Stimulated activated naive CD4-positive, alpha-beta T cell treated with Interleukin-2 at 50 U/mL for 16 hours (primary cell): ENCODE data around the gene GPR32.
A peak's percentile ranks its signal among the peaks of the same experiment; 100 is the strongest.
"Not testable (repeated sequence)": the region's sequence is repeated elsewhere in the genome, so short reads cannot be mapped to it uniquely, and the experiment has no call there.

Experiments
- DNase-seq: peaks from one replicate; lab custom pipeline; 2025; lab: John Stamatoyannopoulos, UW

GPR32 gene

GRCh38 chr19:50803633-50804419, 33.6 kb downstream of the GPR32 start:
- DNase-seq, result peak; percentile 45

DNA sequence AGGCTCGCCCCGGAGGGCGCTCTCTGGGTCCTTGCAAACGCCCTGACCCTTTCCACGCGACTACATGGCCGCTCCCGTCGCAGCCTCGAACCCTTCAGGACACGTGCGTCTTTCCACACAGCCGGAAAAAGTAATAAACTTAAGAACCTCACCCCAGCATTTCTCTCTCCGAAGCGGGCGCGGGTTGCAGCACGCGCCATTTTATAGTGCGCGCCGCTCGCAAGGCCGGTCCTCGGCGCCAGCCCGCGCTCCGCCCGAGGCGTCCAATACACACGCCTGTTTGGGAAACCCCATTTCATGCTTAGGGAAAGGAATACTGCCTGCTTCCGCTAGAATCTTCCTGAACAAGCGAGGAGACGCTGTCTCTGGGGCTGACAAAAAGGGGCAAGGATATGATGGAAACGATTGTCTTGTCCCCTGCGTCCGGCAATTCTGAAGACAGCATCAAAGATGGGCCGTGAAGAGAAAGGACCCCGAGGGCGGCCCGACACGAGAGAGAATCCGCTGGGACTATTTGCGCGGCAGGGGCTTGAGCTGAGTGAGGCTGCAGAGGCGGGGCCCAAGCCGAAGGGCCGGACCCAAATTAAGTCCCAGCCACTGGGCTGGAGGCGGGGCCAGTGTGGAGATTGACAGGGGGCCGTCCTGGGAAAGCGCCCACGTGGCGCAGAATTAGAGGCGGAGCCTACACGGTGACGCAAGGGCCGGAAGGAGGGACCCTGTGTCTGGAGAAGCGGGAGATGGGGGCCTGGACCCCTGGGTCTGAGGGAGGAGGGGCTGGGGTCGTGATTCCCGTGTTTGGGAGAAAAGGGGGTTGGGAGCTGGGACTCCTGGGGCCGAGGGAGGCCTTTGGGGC, 34.4 kb downstream of the GPR32 start:
- peak; percentile 98 for DNase-seq

GRCh38 chr19:50808856-50809255, 38.6 kb downstream of the GPR32 start:
- no peak for DNase-seq

- DNase-seq, result not testable (repeated sequence)
Observed at GRCh38 chr19:50811622-50812238, 41.5 kb downstream of the GPR32 start.

- DNase-seq, result no peak
Observed at GRCh38 chr19:50812474-50812873, 42.2 kb downstream of the GPR32 start.

GRCh38 chr19:50814883-50815282, 44.6 kb downstream of the GPR32 start:
- no peak for DNase-seq

GRCh38 chr19:50815439-50815838, 45.2 kb downstream of the GPR32 start:
- DNase-seq, result no peak

DNA sequence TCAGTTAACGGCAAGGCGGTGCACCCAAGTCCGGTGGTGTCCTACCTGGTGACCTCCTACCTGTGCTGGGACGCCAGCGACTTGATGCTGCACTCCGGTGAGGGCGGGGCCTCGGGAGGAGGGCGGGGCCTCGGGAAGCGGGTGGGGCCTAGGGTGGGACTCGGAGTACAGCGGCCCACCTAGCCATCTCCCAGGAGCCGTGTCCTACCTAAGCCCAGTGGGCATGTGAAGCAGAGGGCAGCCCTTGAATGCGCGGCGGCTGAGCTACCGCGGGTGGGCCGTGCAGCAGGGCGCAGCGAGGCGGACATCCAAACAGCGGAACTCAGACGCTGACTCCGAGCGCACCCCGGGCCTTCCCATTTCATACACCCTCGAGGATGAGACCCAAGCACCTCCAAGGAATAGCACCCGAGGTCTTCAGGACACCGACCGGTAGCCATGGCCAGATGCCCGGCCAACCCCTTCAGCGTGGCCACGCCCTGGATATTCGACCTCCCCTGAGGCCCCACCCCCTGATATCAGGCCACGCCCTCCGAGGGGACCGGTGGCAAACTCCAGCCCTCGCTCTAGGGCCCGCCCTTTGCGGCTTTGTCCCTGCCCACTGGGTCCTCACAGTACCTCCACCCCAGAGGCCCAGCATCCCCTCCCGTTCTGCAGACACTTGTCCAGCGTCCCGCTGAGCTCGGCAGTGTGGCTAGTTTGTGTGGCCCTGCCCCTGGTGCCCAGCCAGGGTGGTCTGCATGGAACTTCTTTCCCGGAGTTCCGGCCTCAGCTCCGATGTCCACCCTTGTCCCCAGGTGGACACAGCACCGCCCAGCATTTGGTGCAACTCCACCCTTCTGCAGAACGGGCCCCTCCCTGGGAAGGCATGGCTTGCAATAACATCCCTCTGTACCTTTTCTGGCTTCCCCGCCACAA, 47.9 kb downstream of the GPR32 start:
- DNase-seq, result peak; percentile 30

DNA sequence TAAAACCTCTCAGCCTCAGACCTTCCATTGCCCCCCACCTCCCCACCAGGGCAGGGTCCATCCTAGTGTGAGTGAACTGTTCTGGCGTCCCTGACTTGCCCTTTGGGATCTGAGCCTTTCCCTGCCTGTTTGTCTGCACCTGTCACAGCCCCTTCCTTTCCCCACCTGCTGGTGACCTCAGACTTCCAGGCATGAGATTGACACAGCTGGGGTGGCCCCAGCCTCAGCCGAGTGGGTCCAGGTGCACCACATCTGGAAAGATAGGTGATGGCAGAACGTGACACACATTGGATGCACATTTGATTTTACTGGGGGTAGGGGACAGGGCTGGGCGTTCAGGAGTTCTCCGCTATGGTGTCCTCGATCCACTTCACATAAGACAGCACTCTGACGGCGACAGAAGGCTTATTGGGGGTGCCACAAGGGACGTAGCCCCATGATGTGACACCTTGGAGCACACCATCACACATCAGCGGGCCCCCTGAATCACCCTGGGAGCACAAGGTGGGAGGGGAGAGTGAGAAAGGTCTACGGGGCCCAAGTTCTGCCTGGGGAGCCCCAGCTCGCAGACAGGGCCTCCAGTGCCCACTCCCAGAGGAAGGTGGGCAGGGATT, 48.7 kb downstream of the GPR32 start:
- DNase-seq, result no peak

- no peak for DNase-seq
Observed at GRCh38 chr19:50819636-50820035, 49.4 kb downstream of the GPR32 start.

DNA sequence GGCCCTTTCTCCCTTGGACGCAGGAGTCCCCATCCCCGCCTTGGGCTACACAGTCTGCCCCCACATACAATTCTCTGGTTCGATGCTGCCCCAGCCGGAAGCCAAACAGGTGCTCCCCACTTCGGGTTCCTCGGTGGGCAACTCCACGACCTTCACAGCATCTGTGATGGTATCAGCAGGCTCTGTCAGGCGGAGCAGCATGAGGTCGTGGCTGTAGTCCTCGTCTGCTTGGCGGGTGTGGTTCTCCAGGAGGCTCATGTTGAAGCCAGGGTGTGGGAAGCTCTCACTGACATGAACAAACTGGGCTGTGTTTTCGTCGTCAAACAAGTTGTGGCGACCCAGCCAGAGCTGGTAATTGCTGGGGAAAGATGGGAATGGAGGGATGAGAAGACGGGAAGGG, 49.8 kb downstream of the GPR32 start:
- DNase-seq, result no peak

GRCh38 chr19:50820549-50821247, 50.4 kb downstream of the GPR32 start:
- DNase-seq, result no peak

DNA sequence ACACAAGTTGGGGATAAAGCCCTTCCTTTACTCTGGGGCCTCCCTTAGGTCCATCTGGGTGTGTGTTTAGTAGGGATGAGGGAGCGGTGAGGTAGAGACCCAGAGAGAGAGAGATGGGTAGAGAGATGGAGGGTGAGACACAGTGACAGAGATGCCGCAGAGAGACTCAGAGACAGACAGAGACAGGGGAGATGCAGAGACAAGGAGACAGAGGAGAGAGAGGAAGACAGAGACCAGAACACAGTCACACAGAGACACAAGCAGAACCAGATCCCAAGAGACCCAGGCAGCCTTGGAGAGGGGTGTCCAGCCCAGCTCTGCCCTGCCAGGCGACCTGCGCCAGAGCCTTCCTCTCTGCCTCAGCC, 51.0 kb downstream of the GPR32 start:
- DNase-seq, result no peak
